Mesangial cell (primary cell): ENCODE measurements around the gene CDKN2D. TPM values are rescaled to one million over a fixed set of nuclear protein-coding genes. Genes with fewer than 3 reads are reported as not detected.

ENCODE experiments used
- total RNA-seq: library from RNA; depleted of rRNA; stranded (reverse); fragments of >200 nt; gene quantifications from 2 replicates; pipeline ENCODE4 v1.2.3, GENCODE V29; 2015

The CDKN2D gene
- total RNA-seq: 8.1 and 8.3 TPM in 2 replicates

DNA sequence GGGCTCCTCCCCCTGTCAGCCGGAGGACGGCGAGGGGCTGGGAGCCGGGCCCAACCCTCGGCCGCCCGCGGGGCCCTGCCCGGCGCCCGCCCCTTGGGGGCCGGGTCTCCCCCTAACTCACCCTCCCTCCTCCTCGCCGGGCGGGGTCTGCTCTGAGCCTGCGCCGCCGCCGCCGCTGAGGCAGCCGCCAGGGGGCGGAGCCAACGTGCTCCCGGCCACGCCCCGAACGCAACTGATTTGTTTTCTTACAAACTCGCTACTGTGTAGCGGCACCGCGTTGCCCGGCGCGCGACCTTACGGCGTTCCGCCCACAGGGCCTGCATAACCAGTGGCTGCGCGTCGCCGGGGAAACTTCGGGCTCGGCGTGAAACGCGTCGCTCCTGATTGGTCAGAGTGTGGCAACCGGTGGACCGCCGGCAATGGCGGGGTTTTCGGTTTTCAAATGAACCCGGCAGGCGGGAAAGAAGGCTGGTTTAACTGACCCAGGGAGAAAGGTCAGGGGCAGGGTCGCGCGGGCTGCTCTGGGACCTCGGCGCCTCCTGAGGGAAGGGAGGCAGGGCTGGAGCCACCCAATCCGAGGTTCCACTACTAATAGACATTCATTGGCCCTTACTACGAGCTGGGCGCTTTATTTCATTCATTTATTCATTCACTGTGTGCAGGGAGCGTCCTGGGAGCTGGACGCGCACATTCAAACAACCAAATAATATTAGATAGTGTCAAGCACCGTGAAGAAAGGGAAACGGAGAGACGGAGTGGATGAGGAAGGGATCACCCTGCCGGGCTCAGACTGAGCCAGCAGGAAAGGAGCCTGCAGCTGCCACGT lies at the start of gene CDKN2D:
Gene CDKN2D, minus strand, starts transcription at position 154 of the 826 bp plus-strand sequence. CDS start 326 bp downstream, outside the sequence.

DNA sequence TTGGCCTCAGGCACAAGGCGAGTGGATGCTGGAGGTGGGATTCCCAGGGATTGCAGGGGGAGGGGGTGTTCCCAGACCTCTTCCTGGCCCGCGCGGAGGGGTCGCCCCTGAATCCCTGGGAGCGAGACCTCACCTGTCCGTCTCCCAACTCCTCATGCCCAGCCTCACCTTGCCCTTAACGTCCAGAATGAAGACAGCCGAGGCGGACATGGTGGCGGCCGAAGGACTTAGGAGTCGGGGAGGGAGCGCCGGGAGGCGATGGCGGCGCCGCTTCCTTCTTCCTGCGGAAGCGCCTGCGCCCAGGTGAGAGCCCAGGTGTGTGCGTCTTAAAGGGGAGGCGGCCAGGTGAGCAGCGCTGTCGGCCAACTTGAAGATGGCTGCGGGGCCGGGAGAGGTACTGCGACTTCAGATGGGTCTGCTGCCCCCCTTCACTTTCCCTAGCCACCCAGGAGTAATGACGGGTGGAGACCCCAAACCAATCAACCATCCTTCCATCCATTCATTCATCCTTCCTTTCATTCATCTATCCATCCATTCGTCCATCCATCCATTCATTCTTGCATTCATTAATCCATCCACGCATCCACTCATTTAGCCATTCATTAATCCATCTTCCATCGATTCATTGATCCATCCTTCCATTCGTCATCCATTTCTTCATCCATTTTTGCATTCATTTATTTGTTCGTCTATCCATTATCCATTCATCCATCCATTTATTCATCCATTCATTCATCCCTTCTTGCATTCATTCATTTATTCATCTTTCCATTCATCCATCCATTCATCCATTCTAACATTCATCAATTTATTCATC lies 18.5 kb upstream of the CDKN2D start, which contains the start of gene AP1M2:
Gene AP1M2, minus strand, starts transcription at position 291 of the 817 bp plus-strand sequence. Its CDS starts 81 bp downstream, at position 210.

DNA sequence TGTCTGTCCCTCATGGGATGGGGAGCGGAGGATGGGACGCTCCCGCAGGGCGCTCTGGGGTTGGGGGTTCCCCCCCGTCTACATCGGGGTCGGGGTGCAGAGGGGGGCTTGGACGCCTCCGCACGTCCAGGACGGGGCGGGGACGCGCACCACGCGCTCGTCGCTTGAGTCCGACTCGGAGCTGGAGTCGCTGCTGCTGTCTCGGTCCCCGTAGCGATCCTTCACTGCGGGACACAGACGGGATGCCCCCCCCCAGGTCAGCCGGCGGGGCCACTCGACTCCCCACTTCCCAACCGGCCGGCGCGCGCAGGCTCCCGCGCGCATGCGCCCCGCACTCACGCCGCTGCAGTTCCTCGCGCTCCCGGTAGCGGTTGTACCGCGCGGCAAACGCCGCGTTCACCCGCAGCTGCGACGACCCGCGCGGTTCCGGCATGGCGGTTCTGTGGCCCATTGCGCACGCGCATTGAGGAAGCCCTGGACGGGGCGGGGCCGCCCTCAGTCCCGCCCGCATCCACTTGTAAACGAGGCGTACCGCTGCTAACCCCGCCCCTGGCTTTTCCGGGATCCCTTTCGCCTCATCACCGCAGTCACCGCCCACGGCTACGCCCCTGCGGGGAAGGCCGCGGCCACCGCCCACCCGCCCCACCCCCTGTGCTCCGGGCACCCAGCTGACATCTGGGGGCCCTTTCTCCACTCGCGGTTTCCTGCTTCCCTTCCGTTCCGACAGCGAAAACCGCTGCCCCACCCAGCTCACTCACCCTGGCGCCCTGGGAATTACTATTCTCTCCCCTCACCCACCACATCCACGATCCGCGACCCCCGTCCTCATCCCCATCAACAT lies 3.0 kb downstream of the CDKN2D start, which contains the start of gene KRI1:
Gene KRI1, minus strand, starts transcription at position 444 of the 841 bp plus-strand sequence. Its CDS starts 11 bp downstream, at position 433.

DNA sequence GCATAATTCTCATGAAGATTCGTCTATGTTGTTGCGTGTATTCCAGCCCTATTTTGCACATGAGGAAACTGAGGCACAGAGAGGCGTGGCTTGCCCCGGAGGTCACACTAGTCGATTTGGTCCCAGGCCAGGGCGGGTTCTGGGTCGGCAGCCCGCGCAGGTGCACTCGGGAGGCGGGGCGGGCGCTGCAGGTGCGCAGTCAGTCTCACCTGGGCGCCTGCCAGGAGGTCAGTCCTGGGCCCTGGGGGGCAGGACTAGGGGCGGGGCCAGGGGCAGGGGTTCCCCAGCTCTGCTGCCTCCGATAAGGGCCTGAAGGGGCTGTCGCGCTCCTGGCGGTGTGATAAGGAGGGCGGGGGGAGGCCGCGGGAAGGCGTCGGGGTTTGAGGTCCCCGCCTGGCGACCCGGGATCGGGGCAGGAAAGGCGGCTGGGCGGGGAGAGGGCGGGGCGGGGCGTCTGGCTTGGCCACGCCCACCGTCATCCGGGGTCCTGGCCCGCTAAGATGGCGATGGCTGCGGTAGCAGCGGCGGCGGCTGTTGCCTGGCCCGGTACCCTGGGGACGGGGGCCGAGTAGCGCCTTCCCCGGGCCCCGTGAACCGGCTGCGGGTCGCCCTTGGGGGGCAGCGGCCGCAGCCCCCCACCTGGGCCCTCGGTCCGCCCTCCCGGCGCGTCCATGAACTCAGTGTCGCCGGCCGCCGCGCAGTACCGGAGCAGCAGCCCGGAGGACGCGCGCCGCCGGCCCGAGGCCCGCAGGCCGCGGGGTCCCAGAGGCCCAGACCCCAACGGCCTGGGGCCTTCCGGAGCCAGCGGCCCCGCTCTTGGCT lies 25.1 kb downstream of the CDKN2D start, which contains the start of gene ATG4D:
Gene ATG4D, plus strand, starts transcription at position 485 of the 822 bp plus-strand sequence. Its CDS starts 187 bp downstream, at position 672.

DNA sequence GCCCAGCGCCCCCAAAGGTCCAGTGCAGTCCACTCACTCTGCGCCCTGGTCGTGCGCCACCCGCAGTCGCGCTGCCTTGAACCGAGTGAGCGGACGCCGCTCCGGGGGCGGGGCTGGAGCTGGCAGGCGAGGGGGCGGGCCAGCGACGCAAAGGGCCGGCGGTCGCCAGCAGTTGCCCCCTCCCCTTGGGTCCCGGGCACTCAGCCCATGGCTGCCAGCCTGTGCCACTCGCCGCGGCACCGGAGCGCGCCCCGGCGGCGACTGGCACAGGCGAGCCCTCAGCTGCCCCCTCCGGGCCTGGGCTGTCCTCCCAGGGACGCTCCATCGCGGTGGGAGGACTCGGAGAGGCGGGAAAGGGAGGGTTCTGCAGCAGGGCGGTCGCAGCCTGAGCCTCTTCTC lies 51.4 kb downstream of the CDKN2D start, which contains the start of gene S1PR5:
Gene S1PR5, minus strand, starts transcription at position 87 of the 399 bp plus-strand sequence. CDS start 2,436 bp downstream, outside the sequence.

Other genes with a start within 250 kb of the CDKN2D start
- 37.5 and 56.5 TPM in 2 replicates for gene RAVER1, start 235.4 kb downstream of the CDKN2D start, total RNA-seq
- gene ICAM3, start 229.4 kb downstream of the CDKN2D start, total RNA-seq: 3.7 and 9.0 TPM in 2 replicates
- 110 and 147 TPM in 2 replicates for gene TYK2, start 188.4 kb downstream of the CDKN2D start, total RNA-seq
- 119 and 192 TPM in 2 replicates for gene CDC37, start 165.4 kb downstream of the CDKN2D start, total RNA-seq
- 5.2 and 8.2 TPM in 2 replicates for gene PDE4A, start 148.4 kb downstream of the CDKN2D start, total RNA-seq
- 63.1 and 74.4 TPM in 2 replicates for gene KEAP1, start 65.6 kb downstream of the CDKN2D start, total RNA-seq
- gene S1PR5, start 51.5 kb downstream of the CDKN2D start, total RNA-seq: 0.65 and 0.76 TPM in 2 replicates
- gene ATG4D, start 25.1 kb downstream of the CDKN2D start, total RNA-seq: 36.3 and 50.5 TPM in 2 replicates
- gene KRI1, start 3.0 kb downstream of the CDKN2D start, total RNA-seq: 8.6 and 13.5 TPM in 2 replicates
- 18.0 and 51.0 TPM in 2 replicates for gene AP1M2, start 18.3 kb upstream of the CDKN2D start, total RNA-seq
- 37.2 and 147 TPM in 2 replicates for gene SLC44A2, start 56.6 kb upstream of the CDKN2D start, total RNA-seq
- gene ILF3, start 85.4 kb upstream of the CDKN2D start, total RNA-seq: 108 and 155 TPM in 2 replicates
- 30.8 and 33.2 TPM in 2 replicates for gene QTRT1, start 132.5 kb upstream of the CDKN2D start, total RNA-seq
- gene DNM2, start 149.1 kb upstream of the CDKN2D start, total RNA-seq: 127 and 194 TPM in 2 replicates